Activated naive CD4-positive, alpha-beta T cell (primary cell): Measurements from ENCODE around the gene SLC44A5.
"Not testable (repeated sequence)": the region's sequence is repeated elsewhere in the genome, so short reads cannot be mapped to it uniquely, and the experiment has no call there.

Source experiments
- DNase-seq, 4 experiments: peaks; one replicate each; lab custom pipeline; 2025; lab: John Stamatoyannopoulos, UW

The SLC44A5 gene

GRCh38 chr1:75366595-75366994 lies 244.3 kb downstream of the SLC44A5 start:
- DNase-seq = no peak

GRCh38 chr1:75361260-75361659 lies 249.7 kb downstream of the SLC44A5 start:
- DNase-seq = no peak

- not testable (repeated sequence) for DNase-seq
Measured at GRCh38 chr1:75354267-75354666, 256.6 kb downstream of the SLC44A5 start.

GRCh38 chr1:75353051-75353450 lies 257.9 kb downstream of the SLC44A5 start:
- DNase-seq = no peak

- no peak for DNase-seq
Measured at GRCh38 chr1:75345538-75346292, 265.2 kb downstream of the SLC44A5 start.

- DNase-seq = no peak
Measured at GRCh38 chr1:75342786-75343185, 268.1 kb downstream of the SLC44A5 start.

- no peak for DNase-seq
Measured at GRCh38 chr1:75341537-75341936, 269.4 kb downstream of the SLC44A5 start.

- no peak for DNase-seq
Measured at GRCh38 chr1:75338616-75339483, 272.1 kb downstream of the SLC44A5 start.

- DNase-seq = no peak
Measured at GRCh38 chr1:75334876-75335389, 276.0 kb downstream of the SLC44A5 start.

- no peak for DNase-seq
Measured at GRCh38 chr1:75330624-75331023, 280.3 kb downstream of the SLC44A5 start.

GRCh38 chr1:75328691-75329090 lies 282.2 kb downstream of the SLC44A5 start:
- no peak for DNase-seq

- DNase-seq = no peak
Measured at GRCh38 chr1:75327395-75327794, 283.5 kb downstream of the SLC44A5 start.

- no peak for DNase-seq
Measured at GRCh38 chr1:75317976-75318375, 292.9 kb downstream of the SLC44A5 start.

- no peak for DNase-seq
Measured at GRCh38 chr1:75316230-75316629, 294.7 kb downstream of the SLC44A5 start.

- DNase-seq = no peak
Measured at GRCh38 chr1:75312620-75313019, 298.3 kb downstream of the SLC44A5 start.

GRCh38 chr1:75310067-75310466 lies 300.8 kb downstream of the SLC44A5 start:
- DNase-seq = no peak

GRCh38 chr1:75308365-75308764 lies 302.5 kb downstream of the SLC44A5 start:
- no peak for DNase-seq

GRCh38 chr1:75305061-75305460 lies 305.9 kb downstream of the SLC44A5 start:
- DNase-seq = no peak

- no peak for DNase-seq
Measured at GRCh38 chr1:75293270-75293669, 317.6 kb downstream of the SLC44A5 start.

- DNase-seq = no peak
Measured at GRCh38 chr1:75292013-75292412, 318.9 kb downstream of the SLC44A5 start.

- no peak for DNase-seq
Measured at GRCh38 chr1:75276385-75276784, 334.5 kb downstream of the SLC44A5 start.

- no peak for DNase-seq
Measured at GRCh38 chr1:75275631-75276030, 335.3 kb downstream of the SLC44A5 start.

- no peak for DNase-seq
Measured at GRCh38 chr1:75274920-75275506, 335.9 kb downstream of the SLC44A5 start.
